WTC11 (cell line): ENCODE results near the gene REPIN1. TPM values are rescaled to one million over a fixed set of nuclear protein-coding genes. Genes with fewer than 3 reads are reported as not detected.

Experiments
- ATAC-seq: fragments of 200-7000 bp; cut with Tn5 transposase; 2 replicates; pipeline ENCODE4 v1.10.0; 2021; ENCODE audit warnings: mild to moderate bottlenecking, moderate library complexity
- CTCF ChIA-PET: fragments of 300-600 bp; sonication (Branson Sonifier 250); formaldehyde crosslinking; loops from one replicate; lab custom pipeline; 2021; ENCODE audit warnings: antibody characterized with exemption; lab: Charles Lee
- POLR2A ChIA-PET: fragments of 350-600 bp; sonication (Branson Sonifier 250); formaldehyde crosslinking; loops from one replicate; lab custom pipeline; 2021; ENCODE audit warnings: antibody characterized with exemption; lab: Charles Lee
- DNase-seq: peaks from one replicate; pipeline ENCODE4 v3.0.0; 2021; ENCODE audit warnings: low spot score
- H3K27ac Mint-ChIP-seq: 2 replicates; pipeline ENCODE4 v1.8.0; 2021; ENCODE audit warnings: mixed read lengths
- H3K27me3 Mint-ChIP-seq: 2 replicates; pipeline ENCODE4 v1.8.0; 2021; ENCODE audit warnings: low read depth, mild to moderate bottlenecking, moderate library complexity, mixed read lengths
- H3K36me3 Mint-ChIP-seq: 2 replicates; pipeline ENCODE4 v1.8.0; 2021; ENCODE audit warnings: mixed read lengths
- H3K4me1 Mint-ChIP-seq: 2 replicates; pipeline ENCODE4 v1.8.0; 2022; ENCODE audit warnings: mixed read lengths
- H3K4me3 Mint-ChIP-seq: 2 replicates; pipeline ENCODE4 v1.8.0; 2021; ENCODE audit warnings: mild to moderate bottlenecking, moderate library complexity, mixed read lengths
- H3K9me3 Mint-ChIP-seq: 2 replicates; pipeline ENCODE4 v1.8.0; 2021; ENCODE audit warnings: mixed read lengths
- CBFB ChIP-seq: sonication (generic); formaldehyde crosslinking; IDR thresholded peaks from 2 replicates; pipeline ENCODE4 v1.8.1; 2022; ENCODE audit warnings: mild to moderate bottlenecking, low read depth, missing genetic modification reagents
- E2F1 ChIP-seq: sonication (generic); formaldehyde crosslinking; IDR thresholded peaks from 2 replicates; pipeline ENCODE4 v1.8.0; 2022; ENCODE audit warnings: mild to moderate bottlenecking, missing genetic modification reagents
- ETV6 ChIP-seq: sonication (generic); formaldehyde crosslinking; IDR thresholded peaks from 2 replicates; pipeline ENCODE4 v1.8.1; 2022; ENCODE audit warnings: mild to moderate bottlenecking, missing genetic modification reagents
- FOXP1 ChIP-seq: sonication (generic); formaldehyde crosslinking; IDR thresholded peaks from 2 replicates; pipeline ENCODE4 v1.8.0; 2022; ENCODE audit warnings: missing genetic modification reagents, mild to moderate bottlenecking, moderate library complexity, borderline replicate concordance
- HMGXB4 ChIP-seq: sonication (generic); formaldehyde crosslinking; IDR thresholded peaks from 2 replicates; pipeline ENCODE4 v1.8.1; 2023; ENCODE audit warnings: mild to moderate bottlenecking, moderate library complexity, missing genetic modification reagents
- IRF2 ChIP-seq: sonication (generic); formaldehyde crosslinking; IDR thresholded peaks from 2 replicates; pipeline ENCODE4 v1.8.0; 2022; ENCODE audit warnings: low read depth, missing genetic modification reagents, borderline replicate concordance
- MXD4 ChIP-seq: fragments of 250-450 bp; sonication (Bioruptor Pico); IDR thresholded peaks from 2 replicates; pipeline ENCODE4 v1.8.0; 2021; ENCODE audit warnings: mild to moderate bottlenecking, moderate library complexity, borderline replicate concordance
- NFYB ChIP-seq: sonication (generic); formaldehyde crosslinking; conservative IDR thresholded peaks from 2 replicates; pipeline ENCODE4 v1.8.0; 2022; ENCODE audit warnings: low read depth, missing genetic modification reagents
- NR3C1 ChIP-seq: sonication (generic); formaldehyde crosslinking; conservative IDR thresholded peaks from 2 replicates; pipeline ENCODE4 v1.8.1; 2023; ENCODE audit warnings: low read depth, mild to moderate bottlenecking, missing genetic modification reagents
- SOX15 ChIP-seq: fragments of 250-450 bp; sonication (Bioruptor Pico); IDR thresholded peaks from 2 replicates; pipeline ENCODE4 v1.9.0; 2021; ENCODE audit warnings: mild to moderate bottlenecking
- ZNF121 ChIP-seq: sonication (generic); formaldehyde crosslinking; IDR thresholded peaks from 2 replicates; pipeline ENCODE4 v1.8.0; 2023; ENCODE audit warnings: missing genetic modification reagents
- ZNF219 ChIP-seq: sonication (generic); formaldehyde crosslinking; IDR thresholded peaks from 2 replicates; pipeline ENCODE4 v1.8.0; 2023; ENCODE audit warnings: missing genetic modification reagents, mild to moderate bottlenecking, borderline replicate concordance
- ZNF512 ChIP-seq: sonication (generic); formaldehyde crosslinking; IDR thresholded peaks from 2 replicates; pipeline ENCODE4 v1.8.1; 2022; ENCODE audit warnings: missing genetic modification reagents, borderline replicate concordance
- ZNF532 ChIP-seq: fragments of 250-450 bp; sonication (Bioruptor Pico); IDR thresholded peaks from 2 replicates; pipeline ENCODE4 v1.9.0; 2021; ENCODE audit warnings: mild to moderate bottlenecking, borderline replicate concordance
- ZNF671 ChIP-seq: fragments of 250-450 bp; sonication (Bioruptor Pico); IDR thresholded peaks from 2 replicates; pipeline ENCODE4 v1.8.0; 2021; ENCODE audit warnings: mild to moderate bottlenecking
- total RNA-seq: library from RNA; stranded (reverse); gene quantifications from 3 replicates; pipeline ENCODE4 v1.2.3, GENCODE V29; 2021
- TF ChIP-seq, protein P1 (sequence below): sonication (generic); formaldehyde crosslinking; IDR thresholded peaks from 2 replicates; pipeline ENCODE4 v1.8.1; 2023; ENCODE audit warnings: mild to moderate bottlenecking, missing genetic modification reagents
- TF ChIP-seq, protein P2 (sequence below): sonication (generic); formaldehyde crosslinking; IDR thresholded peaks from 2 replicates; pipeline ENCODE4 v1.8.1; 2023; ENCODE audit warnings: mild to moderate bottlenecking, missing genetic modification reagents, moderate library complexity
- TF ChIP-seq, protein P3 (sequence below): sonication (generic); formaldehyde crosslinking; IDR thresholded peaks from 2 replicates; pipeline ENCODE4 v1.8.0; 2023; ENCODE audit warnings: missing genetic modification reagents
- TF ChIP-seq, protein P4 (sequence below): sonication (generic); formaldehyde crosslinking; IDR thresholded peaks from 2 replicates; pipeline ENCODE4 v1.8.0; 2022; ENCODE audit warnings: mild to moderate bottlenecking, missing genetic modification reagents

Gene REPIN1
- total RNA-seq, 1 experiment from 2014 or later: 130 TPM

DNA sequence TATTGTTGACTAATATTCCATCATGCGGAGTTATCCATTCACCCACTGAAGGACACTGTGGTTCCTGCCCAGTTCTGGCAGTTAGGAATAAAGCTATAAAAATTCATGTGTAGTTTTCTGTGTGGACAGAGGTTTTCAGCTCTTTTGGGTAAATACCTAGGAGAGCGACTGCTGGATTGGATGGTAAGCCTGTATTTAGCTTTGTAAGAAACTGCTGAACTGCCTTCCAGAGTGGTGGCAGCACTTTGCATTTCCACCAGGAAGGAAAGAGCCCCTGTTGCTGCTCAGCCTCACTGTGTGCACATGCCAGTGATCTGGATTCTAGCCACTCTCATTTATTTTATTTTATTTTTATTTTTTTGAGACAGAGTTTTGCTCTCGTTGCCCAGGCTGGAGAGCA, 24.7 kb downstream of the REPIN1 start (continued):
- no peak for TF ChIP-seq ZNF532 (CRISPR knock-in tag)
- no peak for TF ChIP-seq ZNF121 (CRISPR knock-in tag)
- TF ChIP-seq, protein P1, sequence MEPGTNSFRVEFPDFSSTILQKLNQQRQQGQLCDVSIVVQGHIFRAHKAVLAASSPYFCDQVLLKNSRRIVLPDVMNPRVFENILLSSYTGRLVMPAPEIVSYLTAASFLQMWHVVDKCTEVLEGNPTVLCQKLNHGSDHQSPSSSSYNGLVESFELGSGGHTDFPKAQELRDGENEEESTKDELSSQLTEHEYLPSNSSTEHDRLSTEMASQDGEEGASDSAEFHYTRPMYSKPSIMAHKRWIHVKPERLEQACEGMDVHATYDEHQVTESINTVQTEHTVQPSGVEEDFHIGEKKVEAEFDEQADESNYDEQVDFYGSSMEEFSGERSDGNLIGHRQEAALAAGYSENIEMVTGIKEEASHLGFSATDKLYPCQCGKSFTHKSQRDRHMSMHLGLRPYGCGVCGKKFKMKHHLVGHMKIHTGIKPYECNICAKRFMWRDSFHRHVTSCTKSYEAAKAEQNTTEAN (CRISPR knock-in tag): no peak
- no peak for TF ChIP-seq E2F1 (CRISPR knock-in tag)
- TF ChIP-seq NR3C1 (CRISPR knock-in tag): no peak
- no peak for TF ChIP-seq IRF2 (CRISPR knock-in tag)
- no peak for TF ChIP-seq HMGXB4 (CRISPR knock-in tag)
- TF ChIP-seq ZNF512 (CRISPR knock-in tag): no peak
- TF ChIP-seq CBFB (CRISPR knock-in tag): no peak
- TF ChIP-seq ETV6 (CRISPR knock-in tag): no peak
- TF ChIP-seq, protein P2, sequence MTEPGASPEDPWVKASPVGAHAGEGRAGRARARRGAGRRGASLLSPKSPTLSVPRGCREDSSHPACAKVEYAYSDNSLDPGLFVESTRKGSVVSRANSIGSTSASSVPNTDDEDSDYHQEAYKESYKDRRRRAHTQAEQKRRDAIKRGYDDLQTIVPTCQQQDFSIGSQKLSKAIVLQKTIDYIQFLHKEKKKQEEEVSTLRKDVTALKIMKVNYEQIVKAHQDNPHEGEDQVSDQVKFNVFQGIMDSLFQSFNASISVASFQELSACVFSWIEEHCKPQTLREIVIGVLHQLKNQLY (CRISPR knock-in tag): no peak
- TF ChIP-seq, protein P3, sequence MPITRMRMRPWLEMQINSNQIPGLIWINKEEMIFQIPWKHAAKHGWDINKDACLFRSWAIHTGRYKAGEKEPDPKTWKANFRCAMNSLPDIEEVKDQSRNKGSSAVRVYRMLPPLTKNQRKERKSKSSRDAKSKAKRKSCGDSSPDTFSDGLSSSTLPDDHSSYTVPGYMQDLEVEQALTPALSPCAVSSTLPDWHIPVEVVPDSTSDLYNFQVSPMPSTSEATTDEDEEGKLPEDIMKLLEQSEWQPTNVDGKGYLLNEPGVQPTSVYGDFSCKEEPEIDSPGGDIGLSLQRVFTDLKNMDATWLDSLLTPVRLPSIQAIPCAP (CRISPR knock-in tag): no peak
- no peak for TF ChIP-seq MXD4
- no peak for TF ChIP-seq NFYB (CRISPR knock-in tag)
- TF ChIP-seq, all 79 proteins: peak for 0

- no peaks in the 10 kb centered on the region for H3K9me3 Mint-ChIP-seq
- CTCF ChIA-PET: no interaction called here
- peaks cover 75% of the 10 kb centered on the region for H3K4me1 Mint-ChIP-seq
- H3K27me3 Mint-ChIP-seq: no peaks in the 10 kb centered on the region
- H3K4me3 Mint-ChIP-seq: no peak overlapping the region
- ATAC-seq (no peak), DNase-seq (peak; percentile 11)
- TF ChIP-seq ZNF671 (CRISPR knock-in tag): no peak
- no peak for TF ChIP-seq FOXP1 (CRISPR knock-in tag)
- no peak for TF ChIP-seq ZNF219 (CRISPR knock-in tag)
- no peak for TF ChIP-seq SOX15
- TF ChIP-seq, protein P4, sequence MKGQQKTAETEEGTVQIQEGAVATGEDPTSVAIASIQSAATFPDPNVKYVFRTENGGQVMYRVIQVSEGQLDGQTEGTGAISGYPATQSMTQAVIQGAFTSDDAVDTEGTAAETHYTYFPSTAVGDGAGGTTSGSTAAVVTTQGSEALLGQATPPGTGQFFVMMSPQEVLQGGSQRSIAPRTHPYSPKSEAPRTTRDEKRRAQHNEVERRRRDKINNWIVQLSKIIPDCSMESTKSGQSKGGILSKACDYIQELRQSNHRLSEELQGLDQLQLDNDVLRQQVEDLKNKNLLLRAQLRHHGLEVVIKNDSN: no peak
- peak overlapping the region; percentile 94 for H3K27ac Mint-ChIP-seq
- POLR2A ChIA-PET: no interaction called here
- H3K36me3 Mint-ChIP-seq: peaks cover 25% of the 10 kb centered on the region
Measured at GRCh38 chr7:150396426-150396825, 27.8 kb downstream of the REPIN1 start.
